Measurements from ENCODE around the gene SIGLEC15.

Gene SIGLEC15

GRCh38 chr18:45835057-45835636, 9.7 kb downstream of the SIGLEC15 start:
- Histone ChIP-seq H4K20me1 (ENCODE audit: insufficient read depth, low read length) (no peaks in the 10 kb centered on the region), H3K79me2 (ENCODE audit: insufficient read depth, low read length) (no peaks in the 10 kb centered on the region), H3K27ac (ENCODE audit: low read length) (no peak overlapping the region), H2AFZ (ENCODE audit: low read depth, low read length) (no peak overlapping the region), H3K9ac (ENCODE audit: low read depth, low read length) (no peak overlapping the region), H3K36me3 (ENCODE audit: insufficient read depth, low read length) (no peaks in the 10 kb centered on the region), H3K4me1 (ENCODE audit: insufficient read depth, low read length) (no peaks in the 10 kb centered on the region), H3K9me3 (ENCODE audit: insufficient read depth, low read length, severe bottlenecking) (no peaks in the 10 kb centered on the region), H3K27me3 (ENCODE audit: insufficient read depth, low read length, poor library complexity) (no peaks in the 10 kb centered on the region), H3K4me3 (ENCODE audit: low read depth in 1 of 2, low read length in 2 of 2) (no peak overlapping the region), H3K4me2 (ENCODE audit: insufficient read depth, low read length) (no peak overlapping the region)
- no peak for TF ChIP-seq EZH2 (IDR thresholded peaks at IDR 0.05; ENCODE audit: borderline replicate concordance, low read depth, low read length, severe bottlenecking)
- TF ChIP-seq, protein P1, sequence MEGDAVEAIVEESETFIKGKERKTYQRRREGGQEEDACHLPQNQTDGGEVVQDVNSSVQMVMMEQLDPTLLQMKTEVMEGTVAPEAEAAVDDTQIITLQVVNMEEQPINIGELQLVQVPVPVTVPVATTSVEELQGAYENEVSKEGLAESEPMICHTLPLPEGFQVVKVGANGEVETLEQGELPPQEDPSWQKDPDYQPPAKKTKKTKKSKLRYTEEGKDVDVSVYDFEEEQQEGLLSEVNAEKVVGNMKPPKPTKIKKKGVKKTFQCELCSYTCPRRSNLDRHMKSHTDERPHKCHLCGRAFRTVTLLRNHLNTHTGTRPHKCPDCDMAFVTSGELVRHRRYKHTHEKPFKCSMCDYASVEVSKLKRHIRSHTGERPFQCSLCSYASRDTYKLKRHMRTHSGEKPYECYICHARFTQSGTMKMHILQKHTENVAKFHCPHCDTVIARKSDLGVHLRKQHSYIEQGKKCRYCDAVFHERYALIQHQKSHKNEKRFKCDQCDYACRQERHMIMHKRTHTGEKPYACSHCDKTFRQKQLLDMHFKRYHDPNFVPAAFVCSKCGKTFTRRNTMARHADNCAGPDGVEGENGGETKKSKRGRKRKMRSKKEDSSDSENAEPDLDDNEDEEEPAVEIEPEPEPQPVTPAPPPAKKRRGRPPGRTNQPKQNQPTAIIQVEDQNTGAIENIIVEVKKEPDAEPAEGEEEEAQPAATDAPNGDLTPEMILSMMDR (IDR thresholded peaks at IDR 0.05; ENCODE audit: borderline replicate concordance, extremely low read depth, low read length, poor library complexity, severe bottlenecking) = no peak
- ATAC-seq (ENCODE audit: insufficient read depth, low read depth) (no peak), DNase-seq (no peak)

DNA sequence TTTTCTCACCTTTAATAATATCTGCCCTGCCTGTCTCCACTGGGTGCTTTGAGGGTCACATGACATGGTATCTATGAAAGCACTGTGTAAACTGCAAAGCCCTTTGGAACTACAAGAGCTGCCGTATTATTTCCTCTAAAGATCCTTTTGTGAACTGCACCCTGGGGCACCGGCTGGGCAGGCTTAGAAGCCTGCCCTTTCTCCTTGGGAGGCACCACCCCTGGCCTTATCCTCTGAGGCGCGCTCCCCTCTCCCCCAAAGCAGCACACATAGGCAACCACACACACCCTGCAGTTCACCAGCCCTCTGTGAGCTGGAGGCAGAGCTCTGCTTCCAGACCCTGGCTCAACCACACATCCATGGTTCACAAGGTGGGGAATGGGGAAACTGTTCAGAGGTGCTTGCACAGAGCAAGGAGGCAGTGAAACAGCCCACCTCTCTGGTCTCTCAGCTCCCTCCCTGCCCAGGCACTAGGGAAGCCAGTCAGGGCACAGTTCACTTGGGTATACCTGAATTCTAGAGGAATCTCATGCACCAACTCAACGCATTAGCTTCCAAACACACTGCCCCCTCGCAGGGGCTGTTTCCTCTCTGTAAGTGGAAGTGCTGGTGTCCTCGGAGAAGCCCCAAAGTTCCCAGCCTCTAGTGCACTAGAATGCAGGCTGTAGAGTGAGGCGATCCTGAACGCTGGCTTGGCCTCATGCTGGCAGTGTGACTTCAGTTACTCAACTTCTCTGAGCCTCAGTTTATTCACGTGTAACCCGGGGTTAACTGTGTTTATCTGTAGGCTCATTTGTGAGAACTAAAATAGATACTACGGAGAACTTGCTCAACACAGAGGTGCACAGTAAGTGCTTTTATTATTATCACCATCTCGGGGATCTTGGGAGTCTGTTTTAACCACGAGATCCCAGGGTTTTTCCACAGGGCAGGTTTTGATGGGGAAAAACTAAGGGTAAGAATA, 11.0 kb downstream of the SIGLEC15 start:
- Histone ChIP-seq H3K79me2 (ENCODE audit: insufficient read depth, low read length) (no peaks in the 10 kb centered on the region), H3K27ac (ENCODE audit: low read length) (no peak overlapping the region), H3K4me1 (ENCODE audit: insufficient read depth, low read length) (no peaks in the 10 kb centered on the region), H2AFZ (ENCODE audit: low read depth, low read length) (no peak overlapping the region), H3K4me2 (ENCODE audit: insufficient read depth, low read length) (no peak overlapping the region), H3K36me3 (ENCODE audit: insufficient read depth, low read length) (no peaks in the 10 kb centered on the region), H3K9ac (ENCODE audit: low read depth, low read length) (no peak overlapping the region), H3K4me3 (ENCODE audit: low read depth in 1 of 2, low read length in 2 of 2) (no peak overlapping the region), H3K27me3 (ENCODE audit: insufficient read depth, low read length, poor library complexity) (no peaks in the 10 kb centered on the region), H3K9me3 (ENCODE audit: insufficient read depth, low read length, severe bottlenecking) (no peaks in the 10 kb centered on the region), H4K20me1 (ENCODE audit: insufficient read depth, low read length) (no peaks in the 10 kb centered on the region)
- no peak for DNase-seq
- ATAC-seq (ENCODE audit: insufficient read depth, low read depth) = no peak
- TF ChIP-seq EZH2 (IDR thresholded peaks at IDR 0.05; ENCODE audit: borderline replicate concordance, low read depth, low read length, severe bottlenecking) = no peak
- TF ChIP-seq, protein P1 (IDR thresholded peaks at IDR 0.05; ENCODE audit: borderline replicate concordance, extremely low read depth, low read length, poor library complexity, severe bottlenecking) = no peak

GRCh38 chr18:45837283-45838070, 12.0 kb downstream of the SIGLEC15 start:
- Histone ChIP-seq H3K9ac (ENCODE audit: low read depth, low read length) (no peak overlapping the region), H3K27me3 (ENCODE audit: insufficient read depth, low read length, poor library complexity) (no peaks in the 10 kb centered on the region), H3K9me3 (ENCODE audit: insufficient read depth, low read length, severe bottlenecking) (no peaks in the 10 kb centered on the region), H3K36me3 (ENCODE audit: insufficient read depth, low read length) (no peaks in the 10 kb centered on the region), H3K27ac (ENCODE audit: low read length) (no peak overlapping the region), H3K4me2 (ENCODE audit: insufficient read depth, low read length) (no peak overlapping the region), H3K79me2 (ENCODE audit: insufficient read depth, low read length) (no peaks in the 10 kb centered on the region), H4K20me1 (ENCODE audit: insufficient read depth, low read length) (no peaks in the 10 kb centered on the region), H3K4me1 (ENCODE audit: insufficient read depth, low read length) (no peaks in the 10 kb centered on the region), H3K4me3 (ENCODE audit: low read depth in 1 of 2, low read length in 2 of 2) (no peak overlapping the region), H2AFZ (ENCODE audit: low read depth, low read length) (no peak overlapping the region)
- TF ChIP-seq, protein P1 (IDR thresholded peaks at IDR 0.05; ENCODE audit: borderline replicate concordance, extremely low read depth, low read length, poor library complexity, severe bottlenecking) = no peak
- no peak for TF ChIP-seq EZH2 (IDR thresholded peaks at IDR 0.05; ENCODE audit: borderline replicate concordance, low read depth, low read length, severe bottlenecking)
- no peak for ATAC-seq (ENCODE audit: insufficient read depth, low read depth)
- DNase-seq = no peak
